IMR-90 (cell line): ENCODE results near the gene CD82. TPM values are rescaled to one million over a fixed set of nuclear protein-coding genes. Genes with fewer than 3 reads are reported as not detected.
A peak's percentile ranks its signal among the peaks of the same experiment; 100 is the strongest.

ENCODE experiments used
- ATAC-seq: fragments of 200-7000 bp; cut with Tn5 transposase; 2 replicates; pipeline ENCODE4 v1.9.1; 2020; ENCODE audit warnings: low read depth, mild to moderate bottlenecking, moderate library complexity
- BruUV-seq: library from RNA; stranded (reverse); fragments of 400-500 nt; replicated peaks from 2 replicates; lab custom pipeline; 2021; lab: Mats Ljungman, UMichigan
- CTCF ChIA-PET: fragments of 300-600 bp; formaldehyde crosslinking; extraction: SDS; loops from one replicate; lab custom pipeline; 2021; ENCODE audit warnings: antibody characterized with exemption; lab: Yijun Ruan, JAX
- POLR2A ChIA-PET: fragments of 300-600 bp; sonication (Branson Sonifier 250); formaldehyde crosslinking; loops from one replicate; lab custom pipeline; 2022; ENCODE audit warnings: antibody characterized with exemption; ENCODE audit not compliant: unreplicated experiment; lab: Charles Lee
- DNase-seq: peaks from one replicate; pipeline ENCODE4 v3.0.0; 2013
- H2AFZ ChIP-seq: replicated peaks from 2 replicates; pipeline ENCODE3; 2013; ENCODE audit warnings: low read length, mild to moderate bottlenecking; ENCODE audit not compliant: poor library complexity
- H2AK5ac ChIP-seq: 2 replicates; pipeline ENCODE4 v1.6.1; 2013; ENCODE audit warnings: low read depth, low read length, inconsistent platforms
- H2AK9ac ChIP-seq: replicated peaks from 2 replicates; pipeline ENCODE3; 2013; ENCODE audit warnings: mild to moderate bottlenecking, low read depth, low read length, moderate library complexity; ENCODE audit not compliant: poor library complexity
- H2BK120ac ChIP-seq: 2 replicates; pipeline ENCODE4 v1.6.1; 2013; ENCODE audit warnings: low read depth, low read length, inconsistent platforms
- H2BK15ac ChIP-seq: 3 replicates; pipeline ENCODE4 v1.6.1; 2013; ENCODE audit warnings: low read depth, low read length, inconsistent platforms
- H2BK20ac ChIP-seq: 2 replicates; pipeline ENCODE4 v1.6.1; 2013; ENCODE audit warnings: low read depth, mild to moderate bottlenecking, inconsistent platforms, low read length, moderate library complexity
- H2BK5ac ChIP-seq: 2 replicates; pipeline ENCODE4 v1.6.1; 2013; ENCODE audit warnings: mild to moderate bottlenecking, low read depth, low read length, inconsistent platforms; ENCODE audit not compliant: poor library complexity, severe bottlenecking
- H3K14ac ChIP-seq: replicated peaks from 2 replicates; pipeline ENCODE4 v1.6.1; 2013; ENCODE audit warnings: low read depth, low read length, inconsistent platforms
- H3K18ac ChIP-seq: 2 replicates; pipeline ENCODE4 v1.6.1; 2013; ENCODE audit warnings: low read depth, low read length, control low read depth
- H3K23ac ChIP-seq: 2 replicates; pipeline ENCODE4 v1.6.1; 2013; ENCODE audit warnings: low read depth, low read length, inconsistent platforms
- H3K27ac ChIP-seq: 2 replicates; pipeline ENCODE4 v1.5.1; 2013; ENCODE audit warnings: mild to moderate bottlenecking, control low read depth, low read length; ENCODE audit not compliant: insufficient read depth
- H3K27me3 ChIP-seq: 2 replicates; pipeline ENCODE4 v1.6.1; 2013; ENCODE audit warnings: low read length; ENCODE audit not compliant: control insufficient read depth, insufficient read depth
- H3K36me3 ChIP-seq: 2 replicates; pipeline ENCODE4 v1.6.1; 2013; ENCODE audit warnings: low read length, mixed read lengths; ENCODE audit not compliant: control insufficient read depth, insufficient read depth
- H3K4ac ChIP-seq: 2 replicates; pipeline ENCODE4 v1.6.1; 2013; ENCODE audit warnings: low read depth, low read length, inconsistent platforms
- H3K4me1 ChIP-seq: 2 replicates; pipeline ENCODE4 v1.6.1; 2013; ENCODE audit warnings: low read length, mixed read lengths; ENCODE audit not compliant: control insufficient read depth, insufficient read depth
- H3K4me2 ChIP-seq: 2 replicates; pipeline ENCODE4 v1.6.1; 2013; ENCODE audit warnings: low read depth, mild to moderate bottlenecking, control low read depth, low read length, moderate library complexity
- H3K4me3 ChIP-seq: 2 replicates; pipeline ENCODE4 v1.5.1; 2013; ENCODE audit warnings: low read depth, mild to moderate bottlenecking, control low read depth, low read length, moderate library complexity; ENCODE audit not compliant: insufficient read depth
- H3K56ac ChIP-seq: 2 replicates; pipeline ENCODE4 v1.6.1; 2013; ENCODE audit warnings: low read length, inconsistent platforms; ENCODE audit not compliant: insufficient read depth; ENCODE audit errors: extremely low read depth
- H3K79me1 ChIP-seq, 2 experiments: 2 replicates each; pipeline ENCODE4 v1.6.1; 2013; ENCODE audit warnings: low read length in 2 of 2, inconsistent platforms in 1 of 2, low read depth in 1 of 2
- H3K9ac ChIP-seq: 2 replicates; pipeline ENCODE4 v1.6.1; 2013; ENCODE audit warnings: low read depth, low read length, control low read depth
- H3K9me1 ChIP-seq: 2 replicates; pipeline ENCODE4 v1.6.1; 2013; ENCODE audit warnings: low read length, inconsistent platforms; ENCODE audit not compliant: insufficient read depth
- H3K9me3 ChIP-seq: 2 replicates; pipeline ENCODE4 v1.6.1; 2013; ENCODE audit warnings: low read length; ENCODE audit not compliant: control insufficient read depth, insufficient read depth
- H4K20me1 ChIP-seq: 2 replicates; pipeline ENCODE4 v1.6.1; 2013; ENCODE audit warnings: low read length, inconsistent platforms; ENCODE audit not compliant: insufficient read depth
- H4K5ac ChIP-seq: 2 replicates; pipeline ENCODE4 v1.6.1; 2013; ENCODE audit warnings: mild to moderate bottlenecking, low read depth, low read length, control low read depth
- H4K8ac ChIP-seq, 2 experiments: 2 replicates each; pipeline ENCODE4 v1.6.1; 2013; ENCODE audit warnings: low read depth in 2 of 2, low read length in 2 of 2, control low read depth in 1 of 2, inconsistent platforms in 1 of 2
- H4K91ac ChIP-seq: 2 replicates; pipeline ENCODE4 v1.6.1; 2013; ENCODE audit warnings: low read depth, low read length, inconsistent platforms; ENCODE audit not compliant: insufficient read depth
- BHLHE40 ChIP-seq: fragments of 150-350 bp; IDR thresholded peaks from 2 replicates; pipeline ENCODE4 v1.6.1; 2016; ENCODE audit warnings: mild to moderate bottlenecking, low read depth, low read length
- CEBPB ChIP-seq: IDR thresholded peaks from 2 replicates; pipeline ENCODE4 v1.6.1; 2012; ENCODE audit warnings: low read depth, low read length, improper control_type of control experiment
- CHD1 ChIP-seq: IDR thresholded peaks from 2 replicates; pipeline ENCODE4 v1.6.1; 2012; ENCODE audit warnings: low read depth, low read length, improper control_type of control experiment
- FOS ChIP-seq: fragments of 150-350 bp; IDR thresholded peaks from 2 replicates; pipeline ENCODE4 v1.6.1; 2016; ENCODE audit warnings: low read depth, low read length
- MAFK ChIP-seq: IDR thresholded peaks from 2 replicates; pipeline ENCODE4 v1.6.1; 2012; ENCODE audit warnings: low read depth, low read length, improper control_type of control experiment
- MAZ ChIP-seq: IDR thresholded peaks from 2 replicates; pipeline ENCODE4 v1.6.1; 2012; ENCODE audit warnings: low read depth, mild to moderate bottlenecking, low read length, improper control_type of control experiment, moderate library complexity, borderline replicate concordance
- MXI1 ChIP-seq: IDR thresholded peaks from 2 replicates; pipeline ENCODE4 v1.6.1; 2012; ENCODE audit warnings: low read depth, mild to moderate bottlenecking, low read length, moderate library complexity, borderline replicate concordance
- NFE2L2 ChIP-seq: fragments of 150-350 bp; IDR thresholded peaks from 2 replicates; pipeline ENCODE4 v1.6.1; 2016; ENCODE audit warnings: low read depth, mild to moderate bottlenecking, low read length
- POLR2A ChIP-seq: IDR thresholded peaks from 2 replicates; pipeline ENCODE4 v1.6.1; 2012; ENCODE audit warnings: mild to moderate bottlenecking, low read depth, low read length
- RAD21 ChIP-seq: IDR thresholded peaks from 2 replicates; pipeline ENCODE4 v1.6.1; 2012; ENCODE audit warnings: low read length, improper control_type of control experiment
- RCOR1 ChIP-seq: IDR thresholded peaks from 2 replicates; pipeline ENCODE4 v1.6.1; 2012; ENCODE audit warnings: mild to moderate bottlenecking, low read length, improper control_type of control experiment; ENCODE audit not compliant: insufficient replicate concordance
- RFX5 ChIP-seq: IDR thresholded peaks from 2 replicates; pipeline ENCODE4 v1.8.0; 2012; ENCODE audit warnings: low read depth, mild to moderate bottlenecking, low read length, moderate library complexity
- SMC3 ChIP-seq: fragments of 150-350 bp; IDR thresholded peaks from 2 replicates; pipeline ENCODE4 v1.6.1; 2016; ENCODE audit warnings: low read depth, mild to moderate bottlenecking, antibody characterized with exemption, low read length, moderate library complexity
- WGBS, 2 experiments: methylation state at CpG; one replicate each; pipeline versions ENCODE4 v1.1.5 to v1.1.7; 2013; ENCODE audit warnings: missing lambda C conversion rate in 2 of 2; ENCODE audit not compliant: insufficient read length in 1 of 2; ENCODE audit errors: extremely low coverage in 2 of 2; 5-methylcytosine and 5-hydroxymethylcytosine counted together
- dilution Hi-C: fragments of 300-500 bp; cut with HindIII; formaldehyde crosslinking; loops from one replicate; pipeline ENCODE4 v1.14.3; 2018; ENCODE audit warnings: low sequenced_read_pairs; ENCODE audit not compliant: unreplicated experiment
- in situ Hi-C: fragments of 300-500 bp; cut with MboI; formaldehyde crosslinking; loops from 3 replicates; pipeline ENCODE4 v1.14.3; 2019; ENCODE audit warnings: low sequenced_read_pairs, inconsistent platforms, mixed read lengths
- intact Hi-C: fragments of 100-400 bp; cut with micrococcal nuclease; formaldehyde crosslinking; loops from 2 replicates; pipeline ENCODE4 v1.10.0; 2022
- polyA plus RNA-seq, 3 experiments: library from polyadenylated mRNA; depleted of rRNA; stranded (reverse); fragments of >200 nt; gene quantifications; 2 replicates each; pipeline ENCODE4 v1.2.3, GENCODE V29; 2012; ENCODE audit warnings: low replicate concordance in 1 of 3
- total RNA-seq: library from RNA; depleted of rRNA; stranded (reverse); fragments of >200 nt; gene quantifications from 2 replicates; pipeline ENCODE4 v1.2.3, GENCODE V29; 2012
- TF ChIP-seq, protein P1 (sequence below): fragments of 150-350 bp; IDR thresholded peaks from 2 replicates; pipeline ENCODE4 v1.6.1; 2017; ENCODE audit warnings: mild to moderate bottlenecking, antibody characterized with exemption, low read length, low read depth
- TF ChIP-seq, protein P2 (sequence below): conservative IDR thresholded peaks from 2 replicates; pipeline ENCODE4 v1.5.1; 2012; ENCODE audit warnings: mild to moderate bottlenecking, low read depth, low read length, improper control_type of control experiment
- TF ChIP-seq, protein P3 (sequence below): fragments of 150-350 bp; IDR thresholded peaks from 2 replicates; pipeline ENCODE4 v1.6.1; 2016; ENCODE audit warnings: low read depth, mild to moderate bottlenecking, low read length, moderate library complexity, borderline replicate concordance

Gene CD82
- total and polyA plus RNA-seq, 2 of the 4 experiments (the other 2 are of a cell fraction) = 32.8 to 49.4 TPM

DNA sequence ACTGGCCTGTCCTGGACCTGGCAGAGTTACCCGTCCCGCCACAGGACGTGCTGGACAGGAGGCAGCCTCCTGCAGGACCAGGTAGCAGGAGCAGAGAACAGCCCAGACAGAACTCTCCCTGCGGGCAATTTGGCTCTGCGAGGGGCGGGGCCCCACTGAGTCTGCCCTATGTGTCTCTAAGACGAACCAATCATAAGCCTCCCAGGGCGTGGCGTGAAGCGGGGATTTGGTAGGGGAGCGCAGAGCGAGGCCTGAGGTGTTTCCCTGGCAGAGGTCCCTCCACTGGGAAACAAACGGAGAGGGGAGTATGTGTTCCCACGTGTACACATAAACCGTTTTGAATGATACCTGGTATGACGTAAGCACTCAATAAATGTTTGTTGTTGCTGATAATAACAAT lies 7.4 kb downstream of the CD82 start:
- Histone ChIP-seq H2BK120ac (peak overlapping the region; percentile 3; the same call in 1 of the 2 replicates), H4K91ac (no peak overlapping the region; the same call in 1 of the 2 replicates), H2AFZ (no peak overlapping the region), H4K8ac (no peak overlapping the region; a peak in 1 of 4 replicates), H2AK9ac (no peak overlapping the region), H3K23ac (no peak overlapping the region), H3K4ac (peak overlapping the region; percentile 66), H3K4me2 (no peak overlapping the region), H3K9me3 (no peaks in the 10 kb centered on the region), H3K56ac (no peak overlapping the region), H2BK15ac (peak overlapping the region; percentile 83; the same call in 2 of the 3 replicates), H3K79me1 (peaks cover 46 to 84% of the 10 kb centered on the region in 2 experiments), H3K9ac (no peak overlapping the region), H4K20me1 (no peaks in the 10 kb centered on the region), H3K4me1 (peaks cover 55% of the 10 kb centered on the region), H3K9me1 (peaks cover 43% of the 10 kb centered on the region), H2BK5ac (peak overlapping the region; percentile 35), H3K14ac (no peak overlapping the region), H2AK5ac (no peak overlapping the region), H2BK20ac (peak overlapping the region; percentile 26; the same call in 1 of the 2 replicates), H3K27ac (no peak overlapping the region), H3K36me3 (no peaks in the 10 kb centered on the region), H3K18ac (no peak overlapping the region), H4K5ac (no peak overlapping the region), H3K4me3 (no peak overlapping the region), H3K27me3 (no peaks in the 10 kb centered on the region)
- dilution Hi-C loops (no loop called here), intact Hi-C loops (no loop called here), in situ Hi-C loops (loop anchor here (25.0 kb wide), 1 partner anchor 1239 kb away; the partner anchor contains the start of gene SLC35C1)
- 93% methylated on average over 3 of the region's 16 CpGs; no CpG with 5 or more reads in 1 of the 2 experiments for WGBS, 2 experiments
- DNase-seq = no peak
- no peak for ATAC-seq
- no TSS peak for BruUV-seq
- ChIA-PET CTCF (interaction anchor here (1.5 kb wide), 1 partner anchor 44 kb away, joined by 4 read pairs; no protein-coding TSS in a partner anchor), POLR2A (no interaction called here)
- no peak for TF ChIP-seq CHD1
- no peak for TF ChIP-seq SMC3
- TF ChIP-seq, protein P1, sequence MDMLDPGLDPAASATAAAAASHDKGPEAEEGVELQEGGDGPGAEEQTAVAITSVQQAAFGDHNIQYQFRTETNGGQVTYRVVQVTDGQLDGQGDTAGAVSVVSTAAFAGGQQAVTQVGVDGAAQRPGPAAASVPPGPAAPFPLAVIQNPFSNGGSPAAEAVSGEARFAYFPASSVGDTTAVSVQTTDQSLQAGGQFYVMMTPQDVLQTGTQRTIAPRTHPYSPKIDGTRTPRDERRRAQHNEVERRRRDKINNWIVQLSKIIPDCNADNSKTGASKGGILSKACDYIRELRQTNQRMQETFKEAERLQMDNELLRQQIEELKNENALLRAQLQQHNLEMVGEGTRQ = no peak
- no peak for TF ChIP-seq FOS
- TF ChIP-seq RAD21 = no peak
- TF ChIP-seq BHLHE40 = no peak
- TF ChIP-seq POLR2A = no peak
- no peak for TF ChIP-seq RFX5
- no peak for TF ChIP-seq MAFK
- TF ChIP-seq NFE2L2 = no peak
- no peak for TF ChIP-seq CEBPB
- TF ChIP-seq, protein P2, sequence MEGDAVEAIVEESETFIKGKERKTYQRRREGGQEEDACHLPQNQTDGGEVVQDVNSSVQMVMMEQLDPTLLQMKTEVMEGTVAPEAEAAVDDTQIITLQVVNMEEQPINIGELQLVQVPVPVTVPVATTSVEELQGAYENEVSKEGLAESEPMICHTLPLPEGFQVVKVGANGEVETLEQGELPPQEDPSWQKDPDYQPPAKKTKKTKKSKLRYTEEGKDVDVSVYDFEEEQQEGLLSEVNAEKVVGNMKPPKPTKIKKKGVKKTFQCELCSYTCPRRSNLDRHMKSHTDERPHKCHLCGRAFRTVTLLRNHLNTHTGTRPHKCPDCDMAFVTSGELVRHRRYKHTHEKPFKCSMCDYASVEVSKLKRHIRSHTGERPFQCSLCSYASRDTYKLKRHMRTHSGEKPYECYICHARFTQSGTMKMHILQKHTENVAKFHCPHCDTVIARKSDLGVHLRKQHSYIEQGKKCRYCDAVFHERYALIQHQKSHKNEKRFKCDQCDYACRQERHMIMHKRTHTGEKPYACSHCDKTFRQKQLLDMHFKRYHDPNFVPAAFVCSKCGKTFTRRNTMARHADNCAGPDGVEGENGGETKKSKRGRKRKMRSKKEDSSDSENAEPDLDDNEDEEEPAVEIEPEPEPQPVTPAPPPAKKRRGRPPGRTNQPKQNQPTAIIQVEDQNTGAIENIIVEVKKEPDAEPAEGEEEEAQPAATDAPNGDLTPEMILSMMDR = no peak
- TF ChIP-seq MXI1 = no peak
- TF ChIP-seq, protein P3, sequence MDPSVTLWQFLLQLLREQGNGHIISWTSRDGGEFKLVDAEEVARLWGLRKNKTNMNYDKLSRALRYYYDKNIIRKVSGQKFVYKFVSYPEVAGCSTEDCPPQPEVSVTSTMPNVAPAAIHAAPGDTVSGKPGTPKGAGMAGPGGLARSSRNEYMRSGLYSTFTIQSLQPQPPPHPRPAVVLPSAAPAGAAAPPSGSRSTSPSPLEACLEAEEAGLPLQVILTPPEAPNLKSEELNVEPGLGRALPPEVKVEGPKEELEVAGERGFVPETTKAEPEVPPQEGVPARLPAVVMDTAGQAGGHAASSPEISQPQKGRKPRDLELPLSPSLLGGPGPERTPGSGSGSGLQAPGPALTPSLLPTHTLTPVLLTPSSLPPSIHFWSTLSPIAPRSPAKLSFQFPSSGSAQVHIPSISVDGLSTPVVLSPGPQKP = no peak
- TF ChIP-seq MAZ = no peak
- no peak for TF ChIP-seq RCOR1
